Aortic smooth muscle cell (primary cell): ENCODE measurements around the gene DACH1. TPM values are rescaled to one million over a fixed set of nuclear protein-coding genes. Genes with fewer than 3 reads are reported as not detected.

Experiments used
- total RNA-seq: library from RNA; depleted of rRNA; stranded (reverse); fragments of >200 nt; gene quantifications from 2 replicates; pipeline ENCODE4 v1.2.3, GENCODE V29; 2014

The DACH1 gene
- 0.25 and 0.53 TPM in 2 replicates for total RNA-seq

DNA sequence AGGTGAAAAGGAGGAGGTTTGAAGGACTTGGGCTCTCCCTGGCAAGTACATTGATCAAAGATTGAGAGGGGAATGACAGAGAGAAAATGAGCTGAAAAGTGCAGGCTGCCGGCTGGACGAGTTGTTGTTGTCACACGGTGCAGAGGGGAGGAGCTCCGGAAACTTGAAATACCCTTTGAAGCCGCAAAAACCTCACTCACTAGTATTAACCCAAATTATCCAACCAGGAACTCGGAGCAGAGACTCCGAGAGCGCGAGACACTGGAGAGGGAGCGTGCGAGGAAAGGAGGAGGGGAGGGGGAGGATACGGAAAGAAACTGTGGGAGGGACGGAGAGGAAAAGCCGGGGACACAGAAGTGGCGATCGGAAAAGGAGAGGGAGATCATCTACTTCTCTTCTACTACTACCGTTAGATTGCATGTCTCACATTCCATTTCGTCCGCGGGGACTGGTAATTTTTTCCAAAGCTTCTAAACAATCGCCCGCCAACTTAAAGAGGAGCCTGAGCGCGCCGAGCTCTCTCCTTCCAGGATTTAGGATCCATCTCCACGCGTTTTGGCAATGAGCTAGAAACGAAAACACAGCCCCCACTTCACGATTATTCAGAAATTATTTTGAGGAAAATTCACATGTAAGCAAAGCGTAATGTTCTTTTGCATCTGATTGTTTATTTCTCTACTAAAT lies at the start of gene DACH1:
Gene DACH1, minus strand, starts transcription at position 74 of the 684 bp plus-strand sequence.

